Brain microvascular endothelial cell (primary cell): ENCODE data around the gene LZTR1.
A peak's percentile ranks its signal among the peaks of the same experiment; 100 is the strongest.

ENCODE experiments used
- DNase-seq: peaks from one replicate; pipeline ENCODE4 v3.0.0-alpha.2; 2020
- H3K27ac ChIP-seq: fragments of 250-450 bp; sonication (Bioruptor Pico); 2 replicates; pipeline ENCODE4 v1.5.1; 2020; ENCODE audit warnings: mild to moderate bottlenecking, moderate library complexity
- H3K27me3 ChIP-seq: fragments of 250-450 bp; sonication (Bioruptor Pico); replicated peaks from 2 replicates; pipeline ENCODE4 v1.5.1; 2020; ENCODE audit warnings: mild to moderate bottlenecking
- H3K36me3 ChIP-seq: fragments of 250-450 bp; sonication (Bioruptor Pico); replicated peaks from 2 replicates; pipeline ENCODE4 v1.5.1; 2020; ENCODE audit warnings: mild to moderate bottlenecking
- H3K4me3 ChIP-seq: 2 replicates; pipeline ENCODE4 v1.5.1; 2011; ENCODE audit warnings: low read depth, mild to moderate bottlenecking, control low read depth, low read length, moderate library complexity
- CTCF ChIP-seq: IDR thresholded peaks from 2 replicates; pipeline ENCODE4 v1.5.1; 2011; ENCODE audit warnings: low read depth, mild to moderate bottlenecking, moderate library complexity, low read length, control low read depth, inconsistent platforms; ENCODE audit errors: missing control alignments
- in situ Hi-C: cut with HindIII; loops from 2 replicates; pipeline ENCODE4 v1.10.0; 2017; ENCODE audit warnings: low sequenced_read_pairs, low pct_ligation_motif_present

LZTR1 gene

GRCh38 chr22:21026783-21027692, 44.9 kb downstream of the LZTR1 start:
- peak; percentile 22 for DNase-seq
- in situ Hi-C loops, result no loop called here
- peaks cover 18% of the 10 kb centered on the region for H3K27me3 ChIP-seq
- no peaks in the 10 kb centered on the region for H3K36me3 ChIP-seq
- H3K27ac ChIP-seq, result no peak overlapping the region
- no peak for TF ChIP-seq CTCF
- H3K4me3 ChIP-seq, result no peak overlapping the region

DNA sequence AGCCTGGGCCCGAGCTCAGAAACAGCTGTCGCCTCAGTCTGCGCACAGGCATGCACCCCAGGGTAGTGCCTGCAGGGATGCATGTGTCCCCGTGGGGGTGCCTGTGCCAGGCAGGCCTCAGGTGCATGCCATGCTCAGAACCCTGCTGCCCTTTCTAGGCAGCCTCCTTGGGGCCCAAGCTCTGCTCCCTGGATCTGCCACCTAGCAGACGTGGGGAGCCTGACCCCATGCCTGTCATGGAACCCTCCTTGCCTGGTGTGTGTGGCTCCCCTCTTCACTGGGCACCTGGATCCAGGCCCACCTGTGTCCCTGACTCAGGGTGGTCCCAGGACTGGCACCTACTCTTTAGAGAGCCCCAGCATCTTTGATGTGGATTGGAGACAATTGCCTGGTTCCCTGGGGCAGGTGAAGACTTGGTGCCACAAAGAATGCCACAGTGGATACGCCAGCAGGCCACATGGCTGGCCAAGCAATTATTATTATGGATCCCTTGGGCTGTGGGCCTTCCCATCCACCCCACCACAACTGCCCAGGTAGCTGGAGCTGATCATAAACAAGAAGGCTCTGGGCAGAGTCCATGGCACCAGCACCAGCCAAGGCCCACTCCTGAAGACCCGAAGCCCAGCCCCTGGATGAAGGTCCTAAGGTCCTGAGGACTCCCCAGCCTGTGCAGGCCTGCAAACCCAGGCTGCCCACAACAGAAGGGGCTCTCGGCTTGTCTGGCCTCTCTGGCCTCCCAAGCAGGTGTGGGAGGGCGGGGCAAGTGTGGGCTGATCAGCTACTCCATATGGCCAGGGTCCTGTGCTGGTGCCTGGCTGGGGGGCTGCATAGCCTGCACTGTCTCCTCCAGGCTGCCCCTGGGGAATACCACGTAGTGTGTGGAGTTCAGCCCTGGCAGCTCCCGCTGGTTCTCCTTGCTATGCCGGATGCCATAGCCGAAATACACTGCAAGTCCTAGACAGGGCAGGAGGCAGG, 46.5 kb downstream of the LZTR1 start:
- H3K4me3 ChIP-seq, result no peak overlapping the region
- peaks cover 22% of the 10 kb centered on the region for H3K27me3 ChIP-seq
- TF ChIP-seq CTCF, result no peak
- in situ Hi-C loops, result no loop called here
- H3K36me3 ChIP-seq, result no peaks in the 10 kb centered on the region
- no peak for DNase-seq
- H3K27ac ChIP-seq, result no peak overlapping the region

- H3K27me3 ChIP-seq, result peaks cover 22% of the 10 kb centered on the region
- in situ Hi-C loops, result no loop called here
These were observed 47.5 kb downstream of the LZTR1 start for GRCh38 chr22:21029486-21030025.

GRCh38 chr22:21030032-21030431, 47.9 kb downstream of the LZTR1 start:
- TF ChIP-seq CTCF, result no peak
- DNase-seq, result no peak
- Histone ChIP-seq H3K36me3 (no peaks in the 10 kb centered on the region), H3K27ac (no peak overlapping the region), H3K27me3 (peaks cover 22% of the 10 kb centered on the region), H3K4me3 (no peak overlapping the region)
- in situ Hi-C loops, result no loop called here

More at GRCh38 chr22:21029486-21030025, 47.5 kb downstream of the LZTR1 start:
- H3K27ac ChIP-seq, result no peak overlapping the region
- TF ChIP-seq CTCF, result no peak
- DNase-seq, result no peak
- H3K36me3 ChIP-seq, result no peaks in the 10 kb centered on the region
- no peak overlapping the region for H3K4me3 ChIP-seq

- H3K27ac ChIP-seq, result no peak overlapping the region
- TF ChIP-seq CTCF, result no peak
- peaks cover 22% of the 10 kb centered on the region for H3K27me3 ChIP-seq
- no peak overlapping the region for H3K4me3 ChIP-seq
- in situ Hi-C loops, result no loop called here
- H3K36me3 ChIP-seq, result no peaks in the 10 kb centered on the region
- DNase-seq, result no peak
These were observed 48.8 kb downstream of the LZTR1 start for GRCh38 chr22:21030621-21031544.
